OCI-LY3 (cell line): Measurements from ENCODE around the gene ANKS1A.

Experiments used
- CTCF ChIP-seq: fragments of 200-600, 300-600 bp; sonication (generic); IDR thresholded peaks from 2 replicates; pipeline ENCODE4 v1.5.1; 2014; ENCODE audit warnings: antibody characterized with exemption, low read length, low read depth
- EZH2phosphoT487 ChIP-seq: fragments of 200-600 bp; shearing (Covaris generic); IDR thresholded peaks from 2 replicates; pipeline ENCODE4 v1.6.1; 2018; ENCODE audit warnings: antibody characterized with exemption, mixed run types, low read depth

GRCh38 chr6:35028781-35029769 lies 140.0 kb downstream of the ANKS1A start:
- TF ChIP-seq CTCF (no peak), EZH2phosphoT487 (no peak)
